Right lobe of liver (tissue), 4 donors: ENCODE measurements around the gene PDCD4.

ENCODE experiments used
- CTCF ChIP-seq, 4 donors: fragments of 200-600 bp in 3 of 4; fragments of 450-650 bp in 1 of 4; IDR thresholded peaks; one replicate each; pipeline versions ENCODE4 v1.5.1 to v1.8.0; 2016 to 2022; ENCODE audit warnings: antibody characterized with exemption in 4 of 4, mild to moderate bottlenecking in 2 of 4
- POLR2A ChIP-seq: fragments of 450-650 bp; IDR thresholded peaks from one replicate; pipeline ENCODE4 v1.6.1; 2017; ENCODE audit warnings: antibody characterized with exemption, mild to moderate bottlenecking
- donor health status: DM: no; HTN: no; CAD: no.
- donor health status: DM: no; HTN: no; CAD: no.
- donor health status: DM: no; HTN: yes; CAD: no.

DNA sequence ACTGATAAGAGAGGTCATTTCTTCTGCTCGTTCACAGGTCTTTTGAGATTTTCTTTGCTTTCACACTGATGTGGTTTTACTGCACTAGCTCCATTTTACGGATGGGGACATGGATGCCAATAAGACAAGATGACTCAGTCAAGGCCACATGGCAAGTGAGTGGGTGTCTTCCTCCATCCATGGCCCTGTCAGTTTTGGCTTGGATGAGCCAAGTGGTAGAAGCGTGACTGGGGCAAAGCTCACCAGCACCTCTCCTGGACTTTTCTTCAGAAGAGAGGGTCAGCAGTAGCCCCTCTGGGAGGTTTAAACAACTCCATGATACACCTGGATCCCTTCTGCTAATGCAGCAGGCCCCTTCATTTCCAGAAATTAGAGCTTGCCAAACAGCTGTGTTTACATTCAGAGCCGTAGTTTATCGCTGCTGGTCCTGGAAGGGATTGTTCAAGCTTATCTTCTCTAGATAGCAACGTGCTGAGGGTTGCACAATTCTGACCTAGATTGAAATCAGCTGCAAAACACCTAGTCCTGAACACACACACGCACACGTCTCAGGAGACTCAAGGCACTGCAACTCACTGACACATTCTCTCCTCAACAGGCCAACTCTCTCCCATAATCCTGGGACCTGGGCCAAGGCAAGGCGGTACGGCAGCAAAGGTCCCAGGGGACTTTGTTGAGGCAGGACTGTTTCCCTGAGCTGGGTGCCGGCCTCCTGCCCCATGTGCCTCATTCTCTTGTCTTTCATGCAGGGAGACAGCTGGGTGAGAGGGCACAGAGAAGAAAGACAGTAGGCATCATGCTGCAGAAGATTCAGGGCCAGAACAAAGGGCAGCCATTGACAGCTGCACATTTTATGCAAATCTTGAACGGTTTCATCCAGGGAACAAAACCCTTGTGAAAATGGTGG, 14.2 kb upstream of the PDCD4 start:
- TF ChIP-seq CTCF (IDR thresholded peaks at IDR 0.05) (no peak), POLR2A (no peak)
